GM12872 (cell line): Measurements from ENCODE around the gene CHIT1.

ENCODE experiments used
- TF ChIP-seq, protein P1 (sequence below): IDR thresholded peaks from 3 replicates; pipeline ENCODE4 v1.5.1; 2011; ENCODE audit warnings: low read depth, mild to moderate bottlenecking, low read length, moderate library complexity; ENCODE audit not compliant: insufficient read depth

The CHIT1 gene

DNA sequence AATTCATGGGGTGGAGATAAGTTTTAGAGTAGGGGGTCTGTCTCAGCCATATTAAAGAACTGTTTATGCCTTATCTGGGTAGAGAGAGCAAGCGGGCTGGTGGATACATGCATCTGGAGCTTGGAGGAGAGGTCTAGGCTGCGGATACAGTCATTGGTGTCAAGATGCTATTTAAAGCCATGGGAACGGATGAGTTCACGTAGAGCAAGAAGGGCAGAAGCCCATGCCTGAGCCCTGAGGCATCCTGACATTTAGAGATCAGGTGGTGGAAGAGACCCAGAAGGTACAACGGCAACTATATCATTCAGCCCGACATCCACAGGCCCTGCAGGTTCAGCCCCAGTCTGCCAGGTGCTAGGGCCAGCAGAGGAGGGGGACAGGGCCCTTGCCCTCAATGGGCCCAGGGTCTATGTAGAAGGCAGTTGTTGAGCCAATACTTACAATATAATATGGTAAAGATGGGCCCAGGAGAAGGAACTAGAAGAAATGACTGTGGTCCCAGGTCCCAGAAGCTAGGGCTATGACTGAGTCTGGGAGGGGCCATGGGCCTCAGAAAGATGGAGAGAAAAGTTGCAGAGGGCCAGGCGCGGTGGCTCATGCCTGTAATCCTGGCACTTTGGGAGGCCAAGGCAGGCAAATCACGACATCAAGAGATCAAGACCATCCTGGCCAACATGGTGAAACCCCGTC is 27.8 kb downstream of the CHIT1 start:
- TF ChIP-seq, protein P1, sequence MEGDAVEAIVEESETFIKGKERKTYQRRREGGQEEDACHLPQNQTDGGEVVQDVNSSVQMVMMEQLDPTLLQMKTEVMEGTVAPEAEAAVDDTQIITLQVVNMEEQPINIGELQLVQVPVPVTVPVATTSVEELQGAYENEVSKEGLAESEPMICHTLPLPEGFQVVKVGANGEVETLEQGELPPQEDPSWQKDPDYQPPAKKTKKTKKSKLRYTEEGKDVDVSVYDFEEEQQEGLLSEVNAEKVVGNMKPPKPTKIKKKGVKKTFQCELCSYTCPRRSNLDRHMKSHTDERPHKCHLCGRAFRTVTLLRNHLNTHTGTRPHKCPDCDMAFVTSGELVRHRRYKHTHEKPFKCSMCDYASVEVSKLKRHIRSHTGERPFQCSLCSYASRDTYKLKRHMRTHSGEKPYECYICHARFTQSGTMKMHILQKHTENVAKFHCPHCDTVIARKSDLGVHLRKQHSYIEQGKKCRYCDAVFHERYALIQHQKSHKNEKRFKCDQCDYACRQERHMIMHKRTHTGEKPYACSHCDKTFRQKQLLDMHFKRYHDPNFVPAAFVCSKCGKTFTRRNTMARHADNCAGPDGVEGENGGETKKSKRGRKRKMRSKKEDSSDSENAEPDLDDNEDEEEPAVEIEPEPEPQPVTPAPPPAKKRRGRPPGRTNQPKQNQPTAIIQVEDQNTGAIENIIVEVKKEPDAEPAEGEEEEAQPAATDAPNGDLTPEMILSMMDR: no peak

DNA sequence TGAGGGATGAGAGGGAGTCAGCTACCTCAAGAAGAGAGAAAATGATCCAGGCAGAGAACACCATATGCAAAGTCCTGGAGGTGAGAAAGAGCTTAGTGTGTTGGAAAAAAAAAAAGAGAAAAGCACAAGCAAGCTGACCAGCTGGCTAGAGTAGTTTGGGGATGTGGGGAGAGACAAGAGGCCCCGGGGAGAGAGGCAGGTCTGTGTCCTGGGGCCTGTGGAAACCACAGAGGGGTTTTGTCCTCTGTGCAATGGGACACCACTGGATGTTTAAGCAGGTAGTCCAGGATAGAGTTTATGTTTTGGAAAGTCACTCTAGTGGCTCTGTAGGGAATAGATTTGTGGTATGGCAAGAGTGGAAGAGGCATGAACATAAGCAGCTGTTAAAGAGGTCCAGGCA is 28.6 kb downstream of the CHIT1 start:
- TF ChIP-seq, protein P1: no peak

DNA sequence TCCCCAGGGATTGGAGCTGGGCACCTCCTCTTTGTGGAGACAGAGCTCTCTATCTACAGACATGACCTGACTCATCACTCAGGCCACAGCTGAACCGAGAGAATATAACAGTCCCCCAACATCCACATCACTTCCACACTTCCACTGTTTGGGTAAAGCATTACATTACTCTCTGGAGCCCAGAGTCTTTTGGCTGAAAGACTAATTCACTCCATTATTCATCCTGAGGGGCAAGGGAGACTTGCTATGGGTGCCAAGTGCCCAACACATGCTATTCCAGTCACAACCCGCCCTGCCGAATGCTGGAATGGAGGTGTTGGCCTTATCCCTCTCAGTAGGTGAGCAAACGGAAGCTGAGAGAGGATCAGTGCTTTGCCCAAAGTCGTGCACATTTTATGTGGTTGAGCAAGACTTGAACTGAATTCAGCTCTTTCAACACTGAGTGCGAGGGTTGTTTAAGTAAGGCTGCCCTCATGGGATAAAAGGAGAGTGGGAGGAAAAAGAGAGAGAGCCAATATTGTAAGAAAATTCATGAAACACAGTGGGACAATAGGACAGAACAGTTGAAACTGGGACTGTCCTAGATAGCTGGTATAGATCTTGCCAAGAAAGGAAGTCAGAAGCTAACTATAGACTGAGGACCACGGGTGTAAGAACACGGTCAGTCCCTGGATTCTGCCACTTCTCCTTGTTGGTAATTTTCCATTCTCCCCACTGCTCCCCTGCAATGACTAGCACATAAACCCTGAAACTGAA is 29.5 kb downstream of the CHIT1 start:
- TF ChIP-seq, protein P1: no peak

DNA sequence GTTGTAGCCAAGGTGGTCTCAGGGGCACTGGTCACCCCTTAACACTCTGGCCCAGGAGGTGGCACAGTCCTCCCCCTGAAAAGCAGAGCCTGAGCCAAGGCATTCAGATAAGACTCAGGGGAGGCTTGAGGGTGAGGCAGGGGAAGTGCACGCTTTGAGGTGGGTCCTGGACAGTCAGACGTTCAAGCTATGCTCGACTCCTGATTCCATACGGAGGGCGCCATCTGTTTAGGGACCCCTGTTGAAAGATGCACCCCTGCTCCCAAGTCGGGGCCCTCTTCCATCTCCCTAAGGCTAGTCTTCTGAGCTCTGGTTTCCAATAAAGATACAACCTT is 30.0 kb downstream of the CHIT1 start:
- TF ChIP-seq, protein P1: no peak

DNA sequence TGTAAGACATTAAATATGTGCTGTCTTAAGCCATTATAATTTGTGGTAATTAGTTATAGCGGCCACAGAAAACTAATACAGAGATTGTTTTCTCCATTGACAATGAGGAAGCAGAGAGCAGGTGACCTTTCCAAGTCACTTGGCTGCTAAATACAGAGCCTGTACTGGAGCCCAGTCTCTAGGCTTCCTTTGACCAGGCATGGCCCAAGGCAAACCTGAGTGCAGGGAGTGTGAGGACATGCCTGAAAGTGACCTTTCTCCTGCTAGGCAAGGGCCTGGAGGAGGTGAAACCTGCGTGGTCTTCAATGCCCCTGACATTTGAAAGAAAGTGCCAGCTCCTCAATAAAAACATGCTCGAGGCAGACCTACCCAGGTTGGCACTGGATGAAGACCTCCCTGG is 30.5 kb downstream of the CHIT1 start:
- TF ChIP-seq, protein P1: no peak

DNA sequence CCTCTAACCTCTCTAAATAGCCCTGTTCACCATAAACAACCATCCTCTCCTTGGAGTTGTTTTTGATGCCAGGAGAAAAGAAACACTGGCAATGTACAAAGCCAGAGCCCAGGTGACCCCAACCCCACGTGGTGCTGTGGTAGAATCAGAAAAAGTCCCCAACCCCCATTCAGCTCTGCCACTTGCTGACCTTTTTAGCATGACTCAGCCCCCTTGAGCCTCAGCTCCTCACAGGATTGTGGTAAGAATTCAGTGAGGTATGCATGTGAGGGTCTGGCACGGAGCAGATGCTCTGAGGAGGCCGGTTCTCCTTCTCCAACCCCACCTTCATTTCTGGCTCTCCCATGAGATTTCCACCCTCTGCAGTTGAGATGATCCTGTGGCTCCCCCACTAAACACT is 31.8 kb downstream of the CHIT1 start:
- TF ChIP-seq, protein P1: no peak

DNA sequence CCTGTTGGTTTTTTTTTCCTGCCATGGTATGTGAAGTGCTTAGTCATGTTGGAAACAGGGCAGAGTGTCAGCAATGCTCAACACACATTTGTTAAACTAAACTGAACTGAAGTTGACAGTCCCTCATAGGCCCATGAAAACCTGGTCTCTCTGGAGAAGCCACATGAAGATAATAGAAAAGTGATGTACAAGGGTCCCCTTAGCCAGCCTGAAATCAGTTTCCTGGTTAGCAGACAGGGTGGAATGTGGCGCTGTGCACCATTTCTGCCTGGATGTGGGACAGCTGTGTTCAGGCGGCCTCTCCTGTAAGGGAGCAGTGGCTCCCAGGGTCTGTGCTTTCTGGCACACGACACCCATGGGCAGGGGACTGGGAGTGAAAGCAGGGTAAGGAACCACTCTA is 33.1 kb downstream of the CHIT1 start:
- TF ChIP-seq, protein P1: no peak
